Type B pancreatic cell (in vitro differentiated cells): ENCODE results near the gene LINGO3. TPM values are rescaled to one million over a fixed set of nuclear protein-coding genes. Genes with fewer than 3 reads are reported as not detected.

Experiments
- DNase-seq: peaks from one replicate; pipeline ENCODE4 v3.0.0; 2021; ENCODE audit warnings: mixed read lengths; ENCODE audit not compliant: unreplicated experiment; ENCODE audit errors: extremely low spot score
- H3K27ac Mint-ChIP-seq: 2 replicates; pipeline ENCODE4 v1.8.0; 2021; ENCODE audit warnings: mild to moderate bottlenecking, mixed read lengths
- H3K27me3 Mint-ChIP-seq: 2 replicates; pipeline ENCODE4 v1.8.0; 2021; ENCODE audit warnings: mixed read lengths
- H3K36me3 Mint-ChIP-seq: 2 replicates; pipeline ENCODE4 v1.8.0; 2021; ENCODE audit warnings: mixed read lengths
- H3K4me1 Mint-ChIP-seq: one replicate; pipeline ENCODE4 v1.8.0; 2021; ENCODE audit warnings: mixed read lengths; ENCODE audit not compliant: unreplicated experiment
- H3K4me3 Mint-ChIP-seq: 2 replicates; pipeline ENCODE4 v1.8.0; 2021; ENCODE audit warnings: mild to moderate bottlenecking, mixed read lengths
- H3K9me3 Mint-ChIP-seq: 2 replicates; pipeline ENCODE4 v1.8.0; 2021; ENCODE audit warnings: mixed read lengths
- total RNA-seq: library from RNA; stranded (reverse); gene quantifications from 2 replicates; pipeline ENCODE4 v1.2.1, GENCODE V29; 2021; ENCODE audit warnings: low replicate concordance
- TF ChIP-seq, protein P1 (sequence below): fragments of 200-600 bp; sonication (generic); conservative IDR thresholded peaks from 2 replicates; pipeline ENCODE4 v1.5.0; 2021; ENCODE audit warnings: antibody characterized with exemption, mild to moderate bottlenecking

The LINGO3 gene
- total RNA-seq, 1 donor from 2014 or later = not detected

- H3K4me1 Mint-ChIP-seq = peaks cover 10% of the 10 kb centered on the region
- no peak for DNase-seq
- peak overlapping the region; percentile 22 for H3K4me3 Mint-ChIP-seq
- TF ChIP-seq, protein P1, sequence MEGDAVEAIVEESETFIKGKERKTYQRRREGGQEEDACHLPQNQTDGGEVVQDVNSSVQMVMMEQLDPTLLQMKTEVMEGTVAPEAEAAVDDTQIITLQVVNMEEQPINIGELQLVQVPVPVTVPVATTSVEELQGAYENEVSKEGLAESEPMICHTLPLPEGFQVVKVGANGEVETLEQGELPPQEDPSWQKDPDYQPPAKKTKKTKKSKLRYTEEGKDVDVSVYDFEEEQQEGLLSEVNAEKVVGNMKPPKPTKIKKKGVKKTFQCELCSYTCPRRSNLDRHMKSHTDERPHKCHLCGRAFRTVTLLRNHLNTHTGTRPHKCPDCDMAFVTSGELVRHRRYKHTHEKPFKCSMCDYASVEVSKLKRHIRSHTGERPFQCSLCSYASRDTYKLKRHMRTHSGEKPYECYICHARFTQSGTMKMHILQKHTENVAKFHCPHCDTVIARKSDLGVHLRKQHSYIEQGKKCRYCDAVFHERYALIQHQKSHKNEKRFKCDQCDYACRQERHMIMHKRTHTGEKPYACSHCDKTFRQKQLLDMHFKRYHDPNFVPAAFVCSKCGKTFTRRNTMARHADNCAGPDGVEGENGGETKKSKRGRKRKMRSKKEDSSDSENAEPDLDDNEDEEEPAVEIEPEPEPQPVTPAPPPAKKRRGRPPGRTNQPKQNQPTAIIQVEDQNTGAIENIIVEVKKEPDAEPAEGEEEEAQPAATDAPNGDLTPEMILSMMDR = no peak
- no peaks in the 10 kb centered on the region for H3K9me3 Mint-ChIP-seq
- no peaks in the 10 kb centered on the region for H3K36me3 Mint-ChIP-seq
- no peak overlapping the region for H3K27ac Mint-ChIP-seq
- H3K27me3 Mint-ChIP-seq = peaks cover 85% of the 10 kb centered on the region
Measured at GRCh38 chr19:2290441-2291184, 17.3 kb downstream of the LINGO3 start.

- H3K27me3 Mint-ChIP-seq = peaks cover 85% of the 10 kb centered on the region
- H3K4me3 Mint-ChIP-seq = peak overlapping the region; percentile 77
- no peak for DNase-seq
- H3K4me1 Mint-ChIP-seq = peaks cover 5% of the 10 kb centered on the region
- H3K36me3 Mint-ChIP-seq = no peaks in the 10 kb centered on the region
- H3K9me3 Mint-ChIP-seq = no peaks in the 10 kb centered on the region
- H3K27ac Mint-ChIP-seq = no peak overlapping the region
- TF ChIP-seq, protein P1 = no peak
Measured at GRCh38 chr19:2289714-2290435, 18.1 kb downstream of the LINGO3 start.

- no peak overlapping the region for H3K27ac Mint-ChIP-seq
- peak overlapping the region; percentile 75 for H3K4me3 Mint-ChIP-seq
- DNase-seq = no peak
- H3K36me3 Mint-ChIP-seq = no peaks in the 10 kb centered on the region
- H3K4me1 Mint-ChIP-seq = peaks cover 3% of the 10 kb centered on the region
- H3K27me3 Mint-ChIP-seq = peaks cover 81% of the 10 kb centered on the region
- no peaks in the 10 kb centered on the region for H3K9me3 Mint-ChIP-seq
- TF ChIP-seq, protein P1 = no peak
Measured at GRCh38 chr19:2288818-2289713, 18.9 kb downstream of the LINGO3 start.

DNA sequence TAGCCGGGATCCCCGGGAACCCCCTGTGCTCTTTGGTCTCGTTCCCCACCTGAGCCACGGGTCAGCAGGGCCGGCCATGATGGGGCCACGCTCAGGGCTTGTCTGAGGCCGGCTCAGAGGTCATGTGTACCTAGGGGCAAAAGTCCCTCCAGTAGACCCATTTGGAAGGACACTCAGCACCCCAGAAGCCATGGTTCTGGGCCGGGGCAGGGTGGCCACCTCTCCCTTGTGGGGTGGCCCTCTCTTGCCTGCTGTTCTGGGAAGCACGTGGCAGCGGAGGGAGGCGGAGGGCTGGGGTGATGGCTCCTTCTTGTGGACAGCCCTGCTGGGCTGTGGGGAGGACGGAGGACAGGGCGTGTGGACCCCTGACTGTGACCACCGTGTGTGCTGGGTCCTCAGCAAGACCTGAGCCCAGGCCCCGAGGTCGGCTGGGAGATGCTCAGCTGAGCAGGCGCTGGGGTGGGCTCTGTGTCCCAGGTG is 19.6 kb downstream of the LINGO3 start:
- Mint-ChIP-seq H3K4me1 (no peaks in the 10 kb centered on the region), H3K27me3 (peaks cover 76% of the 10 kb centered on the region), H3K9me3 (no peaks in the 10 kb centered on the region), H3K27ac (no peak overlapping the region), H3K36me3 (no peaks in the 10 kb centered on the region), H3K4me3 (peak overlapping the region; percentile 58)
- no peak for DNase-seq
- TF ChIP-seq, protein P1 = no peak

- no peak for DNase-seq
- Mint-ChIP-seq H3K4me1 (peaks cover 2% of the 10 kb centered on the region), H3K36me3 (no peaks in the 10 kb centered on the region), H3K9me3 (no peaks in the 10 kb centered on the region), H3K4me3 (no peak overlapping the region), H3K27me3 (peaks cover 75% of the 10 kb centered on the region), H3K27ac (no peak overlapping the region)
- TF ChIP-seq, protein P1 = no peak
Measured at GRCh38 chr19:2287585-2288337, 20.2 kb downstream of the LINGO3 start.
